Endothelial cell (in vitro differentiated cells): ENCODE data around the gene TFDP1. TPM values are rescaled to one million over a fixed set of nuclear protein-coding genes. Genes with fewer than 3 reads are reported as not detected.

ENCODE experiments used
- DNase-seq: peaks from one replicate; pipeline ENCODE4 v3.0.0; 2021; ENCODE audit warnings: low spot score
- H3K27ac Mint-ChIP-seq: one replicate; pipeline ENCODE4 v1.8.0; 2021; ENCODE audit warnings: mixed read lengths, inconsistent platforms; ENCODE audit not compliant: unreplicated experiment
- H3K27me3 Mint-ChIP-seq: one replicate; pipeline ENCODE4 v1.8.0; 2021; ENCODE audit warnings: mild to moderate bottlenecking, moderate library complexity, mixed read lengths, inconsistent platforms; ENCODE audit not compliant: unreplicated experiment
- H3K36me3 Mint-ChIP-seq: one replicate; pipeline ENCODE4 v1.8.0; 2021; ENCODE audit warnings: mild to moderate bottlenecking, low read depth, mixed read lengths, inconsistent platforms; ENCODE audit not compliant: unreplicated experiment
- H3K4me1 Mint-ChIP-seq: one replicate; pipeline ENCODE4 v1.8.0; 2021; ENCODE audit warnings: mild to moderate bottlenecking, mixed read lengths, inconsistent platforms; ENCODE audit not compliant: unreplicated experiment
- H3K4me3 Mint-ChIP-seq: one replicate; pipeline ENCODE4 v1.8.0; 2021; ENCODE audit warnings: mild to moderate bottlenecking, mixed read lengths, inconsistent platforms; ENCODE audit not compliant: unreplicated experiment
- H3K9me3 Mint-ChIP-seq: one replicate; pipeline ENCODE4 v1.8.0; 2021; ENCODE audit warnings: mixed read lengths, inconsistent platforms; ENCODE audit not compliant: unreplicated experiment
- CTCF ChIP-seq: fragments of 200-600 bp; sonication (generic); IDR thresholded peaks from one replicate; pipeline ENCODE4 v1.5.0; 2021; ENCODE audit warnings: antibody characterized with exemption; ENCODE audit not compliant: unreplicated experiment
- long read RNA-seq: library from polyadenylated mRNA; unstranded; transcript quantifications from one replicate; pipeline ENCODE4 v2.0.0, GENCODE V29; 2020; ENCODE audit not compliant: unreplicated experiment
- total RNA-seq: library from RNA; stranded (reverse); fragmentation: NEBNext Ultra II Directional; extraction: Animal tissue kit (Norgen Biotek cat#: 25700); gene quantifications from one replicate; pipeline ENCODE4 v1.2.1, GENCODE V29; 2021; ENCODE audit not compliant: unreplicated experiment

TFDP1 gene, protein sequence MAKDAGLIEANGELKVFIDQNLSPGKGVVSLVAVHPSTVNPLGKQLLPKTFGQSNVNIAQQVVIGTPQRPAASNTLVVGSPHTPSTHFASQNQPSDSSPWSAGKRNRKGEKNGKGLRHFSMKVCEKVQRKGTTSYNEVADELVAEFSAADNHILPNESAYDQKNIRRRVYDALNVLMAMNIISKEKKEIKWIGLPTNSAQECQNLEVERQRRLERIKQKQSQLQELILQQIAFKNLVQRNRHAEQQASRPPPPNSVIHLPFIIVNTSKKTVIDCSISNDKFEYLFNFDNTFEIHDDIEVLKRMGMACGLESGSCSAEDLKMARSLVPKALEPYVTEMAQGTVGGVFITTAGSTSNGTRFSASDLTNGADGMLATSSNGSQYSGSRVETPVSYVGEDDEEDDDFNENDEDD
- 65.8 TPM for total RNA-seq
- long read RNA-seq, partial matches to known transcripts: 6 of 27 reads
- long read RNA-seq, other reads (novel, unspliced or antisense): 19 of 27 reads

GRCh38 chr13:113584205-113584869, at the start of gene TFDP1:
TSS of gene TFDP1 (plus strand) at chr13:113584753. CDS start at chr13:113585838, 1,085 bp downstream.
- Mint-ChIP-seq H3K4me1 (peaks cover 12% of the 10 kb centered on the region), H3K36me3 (peaks cover 24% of the 10 kb centered on the region), H3K27ac (peak within 1 kb of the TSS; percentile 88), H3K27me3 (peaks cover 16% of the 10 kb centered on the region), H3K9me3 (no peaks in the 10 kb centered on the region), H3K4me3 (peak within 1 kb of the TSS; percentile 96)
- TF ChIP-seq CTCF: no peak
- peak; percentile 73 for DNase-seq

GRCh38 chr13:113535381-113535781, 49.2 kb upstream of the TFDP1 start:
- Mint-ChIP-seq H3K9me3 (no peaks in the 10 kb centered on the region), H3K27ac (no peak overlapping the region), H3K36me3 (peaks cover 31% of the 10 kb centered on the region)

GRCh38 chr13:113536461-113537110, 48.0 kb upstream of the TFDP1 start:
- H3K4me1 Mint-ChIP-seq: no peaks in the 10 kb centered on the region
- no peaks in the 10 kb centered on the region for H3K9me3 Mint-ChIP-seq
- DNase-seq: no peak
- H3K36me3 Mint-ChIP-seq: peaks cover 37% of the 10 kb centered on the region
- peaks cover 11% of the 10 kb centered on the region for H3K27me3 Mint-ChIP-seq
- no peak overlapping the region for H3K4me3 Mint-ChIP-seq
- no peak overlapping the region for H3K27ac Mint-ChIP-seq
- TF ChIP-seq CTCF: no peak

More at GRCh38 chr13:113535381-113535781, 49.2 kb upstream of the TFDP1 start:
- Mint-ChIP-seq H3K4me1 (no peaks in the 10 kb centered on the region), H3K27me3 (peaks cover 11% of the 10 kb centered on the region), H3K4me3 (no peak overlapping the region)
- TF ChIP-seq CTCF: no peak
- no peak for DNase-seq

GRCh38 chr13:113537205-113537604, 47.3 kb upstream of the TFDP1 start:
- no peak overlapping the region for H3K27ac Mint-ChIP-seq
- DNase-seq: no peak
- H3K4me3 Mint-ChIP-seq: no peak overlapping the region
- no peaks in the 10 kb centered on the region for H3K4me1 Mint-ChIP-seq
- H3K27me3 Mint-ChIP-seq: peaks cover 10% of the 10 kb centered on the region
- no peak for TF ChIP-seq CTCF
- peaks cover 31% of the 10 kb centered on the region for H3K36me3 Mint-ChIP-seq
- H3K9me3 Mint-ChIP-seq: no peaks in the 10 kb centered on the region
